GM18498 (cell line): ENCODE data around the gene EIF6.
"Not testable (repeated sequence)": the region's sequence is repeated elsewhere in the genome, so short reads cannot be mapped to it uniquely, and the experiment has no call there.

Experiments used
- ATAC-seq: cut with Tn5 transposase; IDR thresholded peaks from one replicate; pipeline ENCODE4 v1.9.1; 2021; ENCODE audit warnings: mild to moderate bottlenecking, moderate library complexity; ENCODE audit not compliant: unreplicated experiment

EIF6 gene

DNA sequence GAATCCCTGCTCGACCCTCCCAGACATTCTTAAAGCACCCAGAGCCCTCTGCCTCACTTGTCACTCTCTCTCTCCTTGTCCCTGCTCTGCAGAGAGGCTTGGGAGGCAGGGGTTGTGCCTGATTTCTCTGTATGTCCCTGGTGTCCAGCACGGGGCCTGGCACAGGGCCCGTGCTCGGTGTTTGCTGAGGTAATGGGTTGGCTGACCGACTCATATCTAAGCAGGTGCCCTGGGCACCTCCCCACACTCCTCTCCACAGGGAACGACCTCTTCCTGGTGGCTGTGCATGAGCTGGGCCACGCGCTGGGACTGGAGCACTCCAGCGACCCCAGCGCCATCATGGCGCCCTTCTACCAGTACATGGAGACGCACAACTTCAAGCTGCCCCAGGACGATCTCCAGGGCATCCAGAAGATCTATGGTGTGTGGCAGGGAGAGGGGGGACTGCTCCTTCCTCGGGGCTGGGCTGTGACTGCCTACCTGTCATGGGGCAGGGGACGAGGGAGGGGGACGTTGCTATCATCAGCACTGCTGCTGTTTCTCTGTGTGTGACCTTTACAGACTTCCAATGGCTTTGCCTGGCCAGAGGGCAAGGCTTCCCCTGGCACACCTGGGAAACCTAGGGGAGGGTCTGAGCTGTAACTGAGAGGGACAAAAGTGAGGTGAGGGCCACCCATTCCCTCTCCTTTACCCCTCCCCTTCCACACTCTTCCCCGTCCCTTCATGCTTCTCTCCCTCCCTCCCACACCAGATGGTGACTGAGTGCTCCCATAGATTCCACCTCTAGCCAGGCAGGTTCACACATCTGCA lies 20.8 kb downstream of the EIF6 start:
- ATAC-seq: no peak

DNA sequence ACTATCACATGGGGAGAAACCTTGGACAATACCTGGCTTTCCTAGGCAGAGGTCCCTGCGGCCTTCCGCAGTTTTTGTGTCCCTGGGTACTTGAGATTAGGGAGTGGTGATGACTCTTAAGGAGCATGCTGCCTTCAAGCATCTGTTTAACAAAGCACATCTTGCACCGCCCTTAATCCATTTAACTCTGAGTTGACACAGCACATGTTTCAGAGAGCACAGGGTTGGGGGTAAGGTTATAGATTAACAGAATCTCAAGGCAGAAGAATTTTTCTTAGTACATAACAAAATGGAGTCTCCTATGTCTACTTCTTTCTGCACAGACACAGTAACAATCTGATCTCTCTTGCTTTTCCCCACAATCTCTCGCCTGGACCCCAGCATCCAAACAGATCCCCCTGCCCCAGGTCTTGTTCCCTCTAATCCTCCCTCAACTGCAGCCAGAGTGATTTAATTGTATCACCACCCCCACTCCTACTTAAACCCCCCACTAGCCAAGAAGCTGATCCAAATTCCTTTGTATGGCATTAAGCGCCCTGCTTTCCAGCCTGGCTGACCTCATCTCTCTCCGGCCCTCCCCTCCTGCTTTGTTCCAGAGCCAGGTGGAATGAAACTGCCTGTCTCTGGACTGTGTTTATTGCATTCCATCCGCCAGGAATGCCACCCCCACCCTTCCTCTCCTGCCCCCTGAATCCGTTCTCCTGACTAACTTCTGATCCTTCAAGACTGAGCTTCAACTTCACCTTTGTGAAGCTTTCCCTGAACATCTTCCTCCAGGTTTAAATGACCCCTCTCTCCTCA lies 21.6 kb downstream of the EIF6 start:
- ATAC-seq: not testable (repeated sequence)

DNA sequence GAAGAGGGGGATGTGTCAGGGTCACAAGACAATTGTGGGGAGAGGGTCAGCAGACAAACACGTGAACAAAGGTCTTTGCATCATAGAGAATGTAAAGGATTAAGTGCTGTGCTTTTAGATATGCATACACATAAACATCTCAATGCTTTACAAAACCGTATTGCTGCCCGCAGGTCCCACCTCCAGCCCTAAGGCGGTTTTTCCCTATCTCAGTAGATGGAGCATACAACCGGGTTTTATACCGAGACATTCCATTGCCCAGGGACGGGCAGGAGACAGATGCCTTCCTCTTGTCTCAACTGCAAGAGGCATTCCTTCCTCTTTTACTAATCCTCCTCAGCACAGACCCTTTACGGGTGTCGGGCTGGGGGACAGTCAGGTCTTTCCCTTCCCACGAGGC lies 22.3 kb downstream of the EIF6 start:
- ATAC-seq: not testable (repeated sequence)

DNA sequence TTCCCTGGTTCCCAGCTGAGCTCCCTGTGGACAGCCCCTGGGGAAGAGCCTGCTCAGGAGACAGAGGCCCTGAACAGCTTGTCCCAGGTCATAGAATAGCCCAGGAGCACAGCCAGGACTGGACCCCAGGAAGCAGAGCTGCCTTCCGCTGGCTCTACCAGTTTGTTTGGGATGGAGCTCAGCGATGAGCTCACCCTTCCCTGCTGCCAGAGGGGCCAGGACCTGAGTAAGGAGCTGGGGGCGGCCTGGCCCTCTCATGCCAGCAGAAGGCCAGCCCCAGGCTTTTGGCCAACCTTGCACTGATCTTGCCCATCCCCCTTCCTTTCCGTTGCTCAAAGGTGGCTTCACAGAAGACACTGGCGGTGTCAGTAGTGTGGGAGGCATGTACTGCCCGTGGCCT lies 24.1 kb downstream of the EIF6 start:
- no peak for ATAC-seq

DNA sequence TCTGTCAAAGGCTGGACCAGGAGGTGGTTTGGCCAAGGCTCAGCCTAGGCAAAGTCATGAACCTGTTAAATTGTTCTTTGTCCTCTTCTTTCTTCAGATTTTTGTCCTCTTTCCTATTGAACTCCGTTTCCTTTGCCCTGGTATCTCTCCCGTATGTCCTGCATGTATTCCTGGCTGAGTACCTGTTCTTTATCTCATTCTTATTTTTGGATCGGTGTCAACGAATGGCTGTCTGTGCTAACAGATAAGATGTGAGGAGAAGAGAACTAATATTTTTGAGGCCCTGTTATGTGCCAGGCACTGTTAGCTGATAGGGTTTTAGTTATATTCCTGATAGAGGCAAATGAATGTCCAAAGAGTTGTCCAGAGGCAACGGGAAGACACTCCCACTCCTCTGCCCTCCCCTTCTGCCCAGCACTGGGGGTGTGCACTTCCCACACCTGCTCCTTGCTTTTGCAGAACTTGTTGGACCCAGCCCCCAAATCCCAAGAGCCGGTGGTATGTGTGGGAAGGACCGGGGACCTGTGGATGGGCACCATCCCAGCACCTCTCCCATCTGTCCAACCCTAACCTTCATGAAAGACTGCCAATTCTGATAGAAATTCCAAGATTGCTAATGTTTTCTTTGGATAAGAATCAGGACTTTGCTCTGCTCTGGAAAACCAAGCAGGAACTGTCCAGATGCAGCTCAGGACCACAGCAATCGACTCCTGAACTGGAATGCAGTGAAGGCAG lies 27.2 kb downstream of the EIF6 start:
- ATAC-seq: no peak

DNA sequence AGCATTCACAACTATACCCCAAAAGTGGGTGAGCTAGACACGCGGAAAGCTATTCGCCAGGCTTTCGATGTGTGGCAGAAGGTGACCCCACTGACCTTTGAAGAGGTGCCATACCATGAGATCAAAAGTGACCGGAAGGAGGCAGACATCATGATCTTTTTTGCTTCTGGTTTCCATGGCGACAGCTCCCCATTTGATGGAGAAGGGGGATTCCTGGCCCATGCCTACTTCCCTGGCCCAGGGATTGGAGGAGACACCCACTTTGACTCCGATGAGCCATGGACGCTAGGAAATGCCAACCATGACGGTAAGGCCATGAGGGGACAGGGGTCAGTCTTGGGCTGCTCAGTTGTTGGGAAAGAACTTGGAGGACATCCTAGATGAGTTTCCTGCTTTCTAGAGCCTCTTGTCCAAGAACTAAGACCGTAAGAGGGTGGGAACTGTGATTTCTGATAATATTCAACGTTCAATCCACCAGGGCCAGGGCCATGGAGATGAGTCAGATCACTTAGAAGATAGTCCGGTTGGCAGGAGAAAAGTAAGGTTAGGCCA lies 30.0 kb downstream of the EIF6 start:
- ATAC-seq: no peak

DNA sequence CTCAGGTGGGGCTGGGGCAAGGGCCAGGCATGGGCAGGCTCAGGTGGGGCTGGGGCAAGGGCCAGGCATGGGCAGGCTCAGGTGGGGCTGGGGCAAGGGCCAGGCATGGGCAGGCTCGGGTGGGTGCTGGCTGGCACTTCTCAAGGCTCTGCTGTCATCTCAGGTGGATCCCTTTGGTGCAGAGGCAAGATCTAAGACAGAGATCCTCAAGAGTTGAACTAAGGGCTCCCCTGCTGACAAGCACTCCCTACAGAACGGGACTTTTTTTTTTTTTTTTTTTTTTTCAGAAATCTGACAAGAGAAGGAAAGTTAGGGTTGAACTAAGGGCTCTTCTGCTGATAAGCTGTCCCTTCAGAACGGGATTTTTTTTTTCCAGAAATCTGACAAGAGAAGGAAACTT lies 31.6 kb downstream of the EIF6 start:
- no peak for ATAC-seq

DNA sequence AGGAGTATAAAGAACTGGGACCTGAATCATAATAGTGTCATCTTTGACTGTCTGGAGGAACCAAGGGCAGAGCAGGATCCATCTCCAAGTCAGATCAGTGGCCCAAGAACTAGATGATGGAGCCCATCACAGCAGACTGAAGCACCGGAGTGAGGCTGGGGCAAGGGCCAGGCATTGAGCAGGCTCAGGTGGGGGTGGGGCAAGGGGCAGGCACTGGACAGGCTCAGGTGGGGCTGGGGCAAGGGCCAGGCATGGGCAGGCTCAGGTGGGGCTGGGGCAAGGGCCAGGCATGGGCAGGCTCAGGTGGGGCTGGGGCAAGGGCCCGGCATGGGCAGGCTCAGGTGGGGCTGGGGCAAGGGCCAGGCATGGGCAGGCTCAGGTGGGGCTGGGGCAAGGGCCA lies 32.0 kb downstream of the EIF6 start:
- ATAC-seq: peak; percentile 6

DNA sequence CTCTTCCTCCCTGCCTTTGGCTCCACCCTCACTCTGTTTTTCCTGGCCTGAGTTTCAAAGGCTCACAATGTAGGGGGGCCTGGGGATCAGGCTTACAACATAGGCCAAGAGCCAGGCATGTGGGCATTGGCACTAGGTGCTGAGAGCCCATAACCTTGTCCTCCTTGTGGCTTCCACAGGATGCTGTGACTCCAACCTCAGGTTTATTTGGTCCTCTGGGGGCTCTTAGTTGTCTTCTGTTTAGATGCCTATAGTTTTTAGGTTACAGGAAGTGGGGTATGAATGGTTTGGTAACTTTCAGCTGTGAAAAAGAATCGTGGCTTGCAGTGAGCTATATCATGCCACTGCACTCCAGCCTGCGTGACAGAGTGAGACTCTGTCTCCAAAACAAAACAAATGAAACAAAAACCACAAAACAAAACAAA lies 32.5 kb downstream of the EIF6 start:
- ATAC-seq: peak; percentile 80

DNA sequence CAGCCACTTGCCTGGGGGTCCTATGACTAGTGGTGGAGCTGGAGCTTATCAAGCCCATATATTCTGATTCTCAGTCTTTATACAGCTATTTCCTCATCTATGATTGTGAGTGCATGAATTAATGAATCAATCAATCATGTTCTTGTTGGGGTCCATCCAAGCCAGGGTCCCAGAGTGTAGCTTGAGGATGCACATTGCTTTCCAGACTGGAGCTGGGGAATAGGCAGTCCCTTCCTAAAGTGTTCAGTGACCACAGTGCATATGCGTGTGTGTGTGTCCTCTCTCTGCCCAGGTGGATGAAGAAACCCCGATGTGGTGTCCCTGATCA lies 33.0 kb downstream of the EIF6 start:
- ATAC-seq: peak; percentile 18

DNA sequence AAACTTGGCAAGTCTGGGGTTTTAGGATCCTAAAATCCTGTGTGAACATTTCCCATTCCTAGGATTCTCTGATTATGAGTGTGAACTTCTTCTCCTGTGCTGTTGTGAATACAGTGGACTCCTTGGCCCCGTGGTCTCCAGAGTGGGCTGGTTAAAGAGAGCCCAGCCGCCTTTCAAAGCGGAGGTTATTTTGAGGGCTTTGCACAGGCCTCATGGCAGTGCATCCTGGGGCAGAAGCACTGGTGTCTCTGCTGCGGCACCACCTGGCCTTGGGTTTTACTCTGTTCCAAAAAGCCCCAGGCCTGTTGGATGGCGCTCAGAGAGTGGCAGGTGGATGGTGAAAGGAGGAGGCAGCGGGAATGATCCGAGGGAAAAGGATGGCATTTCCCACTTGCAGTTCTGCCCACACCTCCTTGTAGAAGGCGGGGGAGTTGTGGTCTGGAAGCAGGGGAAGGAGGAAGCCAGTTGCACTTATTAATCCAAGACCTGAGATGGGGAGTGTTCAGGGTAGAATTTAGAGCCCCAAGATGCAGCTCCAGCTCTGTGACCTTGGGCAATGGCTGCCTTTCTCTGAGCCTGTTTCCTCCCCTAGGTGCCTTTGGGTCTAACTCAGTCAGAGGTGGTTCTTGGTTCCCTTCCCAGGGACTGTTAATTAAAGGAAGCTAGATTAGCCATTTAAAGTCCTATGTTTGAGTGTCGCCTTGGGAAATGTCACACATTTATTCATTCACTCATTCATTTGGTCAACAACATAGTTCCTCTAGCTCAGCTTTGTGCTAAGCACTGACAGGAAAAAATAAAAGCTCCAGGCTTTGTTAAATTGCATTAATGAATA lies 35.7 kb downstream of the EIF6 start:
- no peak for ATAC-seq

DNA sequence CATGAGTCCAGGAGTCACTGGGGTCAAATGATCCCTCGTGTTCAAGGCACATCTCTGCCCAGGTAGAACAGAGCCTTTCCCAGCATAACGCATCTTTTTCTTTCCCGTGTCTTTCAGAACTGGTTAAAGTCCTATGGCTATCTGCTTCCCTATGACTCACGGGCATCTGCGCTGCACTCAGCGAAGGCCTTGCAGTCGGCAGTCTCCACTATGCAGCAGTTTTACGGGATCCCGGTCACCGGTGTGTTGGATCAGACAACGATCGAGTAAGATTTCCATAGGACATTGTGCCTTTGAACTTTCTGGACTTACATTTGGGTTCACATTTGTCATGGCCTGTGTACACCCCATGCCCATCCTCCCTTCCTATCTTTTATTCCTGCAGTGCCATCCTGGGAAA lies 37.8 kb downstream of the EIF6 start:
- ATAC-seq: no peak

DNA sequence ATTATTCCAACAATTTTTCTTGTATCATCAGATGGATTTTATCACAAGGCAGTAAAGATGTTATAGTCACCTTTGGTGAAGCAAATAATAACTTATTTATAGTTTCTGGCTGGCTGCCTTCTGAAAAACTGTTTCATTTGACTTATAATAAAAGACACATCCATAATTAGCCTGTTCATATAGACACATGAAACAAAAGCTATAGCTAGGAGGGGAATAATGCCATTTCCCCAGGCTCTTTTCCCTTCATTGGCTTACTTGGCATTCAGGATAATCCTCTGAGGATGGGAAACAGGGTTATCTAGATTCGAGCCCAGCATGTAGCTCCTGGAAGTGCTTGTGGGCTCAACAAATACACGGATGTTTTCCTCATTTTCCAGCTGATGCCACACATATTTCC lies 40.6 kb downstream of the EIF6 start:
- no peak for ATAC-seq

DNA sequence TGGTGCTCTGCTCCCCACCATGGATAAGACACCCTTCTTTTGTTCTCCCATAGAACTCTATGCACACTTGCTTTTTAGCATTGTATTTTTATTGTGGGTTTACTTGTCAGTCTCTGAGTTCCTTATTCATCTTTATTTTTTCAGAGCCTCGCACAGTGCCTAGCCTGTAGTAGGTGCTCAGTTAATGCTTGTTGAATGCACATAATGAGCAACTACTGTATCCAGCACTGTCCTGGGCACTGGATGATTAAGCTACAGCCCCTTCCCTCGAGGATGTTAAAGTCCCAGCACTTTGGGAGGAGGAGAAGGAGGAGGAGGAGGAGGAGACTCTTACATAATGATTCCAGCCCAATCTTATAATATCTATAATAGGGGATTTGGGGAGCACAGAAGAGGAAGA lies 41.3 kb downstream of the EIF6 start:
- ATAC-seq: no peak

DNA sequence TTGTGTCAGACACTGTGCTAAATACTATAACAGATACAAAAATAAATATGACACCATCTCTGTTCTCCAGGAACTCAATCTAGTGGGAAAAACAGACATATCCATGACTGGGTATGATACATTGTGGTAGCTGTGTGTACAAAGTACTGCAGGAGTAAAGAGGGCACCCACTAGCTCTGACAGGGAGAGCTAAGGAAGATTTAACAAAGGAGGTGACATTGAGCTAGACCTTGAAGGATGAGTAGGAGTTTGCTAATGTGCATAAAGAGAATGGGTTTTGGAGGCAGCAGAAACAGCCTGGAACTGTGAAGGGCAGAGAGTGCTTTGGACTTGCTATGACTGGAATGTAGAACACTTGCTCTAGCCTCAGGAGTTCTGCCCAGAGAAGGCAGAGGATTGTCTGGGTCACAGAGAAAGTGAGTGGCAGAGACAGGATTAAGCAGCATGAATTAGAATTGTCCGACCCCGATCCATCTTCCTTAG lies 43.7 kb downstream of the EIF6 start:
- no peak for ATAC-seq

DNA sequence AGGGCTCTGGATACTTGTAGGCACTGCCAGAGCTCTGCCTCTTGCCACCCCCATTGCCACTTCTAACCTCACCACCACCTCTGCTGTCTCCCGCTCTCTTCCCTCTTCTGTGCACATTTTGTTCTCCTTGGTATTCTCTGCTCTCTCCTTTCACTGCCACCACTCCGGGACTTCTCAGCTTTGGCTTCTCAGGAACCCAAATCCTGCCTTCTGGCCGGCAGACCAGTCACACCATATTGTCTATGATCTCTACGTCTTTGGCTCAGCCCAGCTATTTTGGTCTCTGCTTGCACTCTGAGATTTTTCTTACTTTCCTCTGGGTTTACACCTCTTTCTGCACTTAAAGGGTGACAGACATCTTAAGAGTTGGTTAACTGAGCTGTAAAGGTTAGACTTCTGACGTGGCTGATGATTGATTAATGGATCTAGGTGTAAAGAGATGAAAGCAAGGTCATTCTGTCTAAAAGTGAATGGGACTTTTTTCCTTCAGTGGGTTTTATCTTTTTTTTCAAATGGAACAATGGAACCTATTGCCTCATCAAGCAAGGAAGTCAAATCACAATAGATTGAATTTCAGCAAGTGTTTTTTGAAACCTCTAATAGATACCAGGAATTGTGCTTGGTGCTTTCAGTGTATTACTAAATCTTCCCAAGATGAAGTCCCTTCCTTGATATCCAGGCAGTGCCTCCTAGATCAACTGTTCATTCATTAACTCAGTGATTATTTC lies 44.3 kb downstream of the EIF6 start:
- ATAC-seq: no peak

DNA sequence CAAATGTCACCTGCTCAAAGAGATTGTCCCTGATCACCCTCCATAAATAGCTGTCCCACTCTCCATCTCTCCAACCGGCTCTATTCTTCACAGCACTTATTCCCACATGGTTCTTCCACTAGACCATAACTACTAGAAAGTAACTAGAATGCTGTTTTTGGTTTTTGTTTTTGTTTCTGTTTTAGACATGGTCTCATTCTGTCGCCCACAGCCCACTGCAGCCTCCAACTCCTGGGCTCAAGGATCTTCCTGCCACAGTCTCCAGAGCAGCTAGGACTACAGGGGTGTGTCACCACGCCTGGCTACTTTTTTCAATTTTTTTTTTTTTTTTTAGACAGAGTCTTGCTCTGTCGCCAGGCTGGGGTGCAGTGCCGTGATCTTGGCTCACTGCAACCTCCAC lies 45.8 kb downstream of the EIF6 start:
- ATAC-seq: no peak

DNA sequence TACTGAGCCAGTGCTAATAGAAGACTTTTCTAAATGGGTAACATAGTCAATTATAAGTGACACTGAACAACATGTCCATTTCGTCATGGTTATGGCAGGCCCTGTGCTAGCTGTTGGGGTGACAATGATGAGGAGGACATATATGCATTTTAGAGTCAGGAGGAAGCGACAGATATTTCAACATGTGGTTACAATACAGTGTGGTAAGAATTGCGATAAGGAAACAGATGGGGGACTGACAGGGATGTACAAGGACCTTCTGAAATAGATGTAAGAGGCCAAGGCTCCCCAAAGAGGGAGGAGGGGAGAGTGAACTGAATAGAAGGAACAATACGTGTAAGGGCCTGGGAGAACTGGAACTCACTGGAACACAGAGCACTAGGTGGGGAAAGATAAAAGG lies 46.4 kb downstream of the EIF6 start:
- no peak for ATAC-seq

DNA sequence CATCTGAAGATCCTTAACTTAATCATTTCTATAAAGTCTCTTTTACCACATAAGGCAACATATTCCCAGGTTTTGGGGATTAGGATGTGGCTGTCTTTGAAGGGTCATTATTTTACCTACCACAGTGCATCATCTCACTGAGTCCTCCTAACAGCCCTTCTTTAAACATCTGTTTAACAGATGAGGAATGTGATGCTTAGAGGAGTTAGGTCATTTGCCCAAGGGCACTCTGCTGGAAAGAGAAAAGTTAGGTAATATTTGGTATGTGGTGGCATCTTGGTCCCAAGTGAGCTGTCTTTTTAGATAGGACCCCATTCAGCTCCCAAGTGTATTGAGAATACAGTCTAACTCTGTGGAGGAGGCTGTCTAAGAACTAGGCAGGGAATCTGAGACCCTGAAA lies 47.1 kb downstream of the EIF6 start:
- no peak for ATAC-seq

DNA sequence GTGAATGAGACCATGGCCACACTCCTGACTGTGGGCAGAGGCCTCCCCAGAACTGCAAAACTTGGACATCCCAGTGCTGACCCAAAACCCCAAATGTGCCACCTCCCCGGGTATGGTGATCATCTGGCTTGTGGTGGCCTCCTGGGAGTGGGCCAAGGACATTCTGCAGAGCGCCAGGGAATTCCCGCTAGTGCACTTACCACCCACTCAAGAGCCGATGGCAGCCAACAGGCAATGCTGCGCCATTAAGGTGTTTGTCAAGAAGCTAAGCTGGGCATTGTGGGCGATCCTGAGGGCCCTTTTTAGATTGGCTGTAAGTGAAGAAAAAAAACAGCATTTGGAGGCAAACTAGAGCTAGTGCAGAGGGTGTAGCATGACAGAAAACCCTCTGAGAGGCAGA lies 48.7 kb downstream of the EIF6 start:
- ATAC-seq: no peak
